Ammon's horn (tissue), 1 donor: Measurements from ENCODE around the gene SLC43A2.
A peak's percentile ranks its signal among the peaks of the same experiment; 100 is the strongest.
"Not testable (repeated sequence)": the region's sequence is repeated elsewhere in the genome, so short reads cannot be mapped to it uniquely, and the experiment has no call there.

Source experiments
- DNase-seq: peaks from one replicate; pipeline ENCODE4 v3.0.0-alpha.2; 2016; ENCODE audit warnings: low spot score

The SLC43A2 gene

DNA sequence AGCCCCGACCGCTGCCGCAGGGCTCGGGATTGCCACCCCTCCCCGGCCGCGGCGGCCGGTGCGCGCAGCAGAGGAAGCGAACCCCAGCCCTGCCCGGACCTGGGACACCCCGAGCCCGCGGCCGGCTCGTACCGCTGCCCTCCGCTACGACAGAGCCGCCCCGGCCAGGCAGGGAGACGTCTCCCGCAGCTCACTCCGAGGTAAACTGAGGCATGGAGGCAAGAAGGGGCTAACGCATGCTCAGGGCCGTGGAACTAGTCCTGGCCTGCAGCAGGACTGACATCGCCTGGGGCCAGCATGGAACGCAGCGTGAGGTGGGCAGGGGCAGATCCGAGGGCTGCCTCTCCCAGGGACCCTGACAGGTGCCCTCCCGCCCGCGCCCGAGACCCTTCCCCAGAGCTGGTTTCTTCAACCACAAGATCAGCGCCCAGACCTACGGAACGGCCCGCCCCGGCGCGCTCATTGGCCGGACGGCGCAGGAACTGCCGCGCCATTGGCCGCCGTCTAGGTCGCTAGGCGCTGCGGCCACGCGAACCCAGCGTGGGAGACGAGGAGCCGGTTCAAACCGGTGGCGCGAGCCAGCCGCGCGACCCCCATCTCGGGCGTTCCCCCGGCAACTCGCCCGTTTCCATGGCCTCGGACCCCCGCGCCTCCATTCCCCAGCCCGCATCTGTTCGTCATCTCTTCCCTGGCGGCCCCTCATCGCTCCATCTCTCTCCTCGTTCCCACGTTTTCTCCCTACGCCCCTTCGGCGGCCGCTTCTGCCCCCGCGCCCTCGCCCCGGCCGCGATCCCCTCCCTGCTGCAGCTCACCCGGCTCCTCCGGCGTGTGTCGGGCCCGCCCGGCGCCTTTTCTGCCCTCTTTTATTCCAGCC is at the start of gene SLC43A2:
SLC43A2 (minus strand) TSS at position 853 of the 874 bp plus-strand sequence. CDS start 960 bp downstream, outside the sequence.
- peak; percentile 94 for DNase-seq

DNA sequence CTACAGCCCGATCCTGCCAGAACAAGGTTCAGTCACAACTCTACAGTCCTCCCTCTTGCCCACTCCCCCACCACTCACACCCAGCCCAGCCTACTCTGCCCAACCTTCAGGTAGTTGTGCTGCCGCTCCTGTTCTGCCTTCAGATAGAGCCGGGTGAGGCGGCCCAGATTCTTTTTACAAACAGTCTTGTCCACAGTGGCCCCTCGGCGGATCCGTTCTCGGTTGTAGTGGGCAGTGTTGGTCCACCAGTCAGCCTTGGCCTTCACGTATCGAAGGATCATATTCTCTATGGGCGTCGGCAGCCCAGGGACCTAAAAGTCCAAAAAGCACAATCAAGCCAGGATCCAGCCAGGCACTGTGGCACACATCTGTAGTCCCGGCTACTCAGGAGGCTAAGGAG is 47.8 kb upstream of the SLC43A2 start:
- no peak for DNase-seq

- DNase-seq, result no peak
These were observed 44.6 kb upstream of the SLC43A2 start for GRCh38 chr17:1673041-1673785.

GRCh38 chr17:1663934-1664333 is 35.3 kb upstream of the SLC43A2 start:
- DNase-seq, result not testable (repeated sequence)

GRCh38 chr17:1661045-1661444 is 32.4 kb upstream of the SLC43A2 start:
- no peak for DNase-seq

- DNase-seq, result no peak
These were observed 29.5 kb upstream of the SLC43A2 start for GRCh38 chr17:1658100-1658499.

DNA sequence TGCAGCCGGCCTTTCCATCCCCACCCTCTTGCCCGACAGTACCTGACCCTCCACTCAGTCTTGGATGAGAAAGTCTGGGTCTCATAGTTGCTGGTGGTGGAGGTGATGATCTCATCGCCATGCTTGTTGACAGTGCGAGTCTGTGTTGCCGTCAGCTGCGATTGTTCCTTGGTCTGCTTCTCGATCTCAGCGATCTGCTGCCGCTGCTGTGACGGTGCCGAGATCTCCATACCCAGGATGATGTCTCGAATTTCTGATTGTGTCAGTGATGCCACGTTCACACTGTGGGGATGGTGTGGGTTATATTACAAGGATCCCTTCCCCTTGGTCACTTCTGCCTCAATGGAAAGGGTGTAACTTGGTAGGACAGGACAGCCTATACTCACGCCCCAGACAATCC is 25.1 kb upstream of the SLC43A2 start:
- no peak for DNase-seq

- DNase-seq, result not testable (repeated sequence)
These were observed 24.2 kb upstream of the SLC43A2 start for GRCh38 chr17:1652794-1653193.

- DNase-seq, result no peak
These were observed 22.9 kb upstream of the SLC43A2 start for GRCh38 chr17:1651559-1651844.

DNA sequence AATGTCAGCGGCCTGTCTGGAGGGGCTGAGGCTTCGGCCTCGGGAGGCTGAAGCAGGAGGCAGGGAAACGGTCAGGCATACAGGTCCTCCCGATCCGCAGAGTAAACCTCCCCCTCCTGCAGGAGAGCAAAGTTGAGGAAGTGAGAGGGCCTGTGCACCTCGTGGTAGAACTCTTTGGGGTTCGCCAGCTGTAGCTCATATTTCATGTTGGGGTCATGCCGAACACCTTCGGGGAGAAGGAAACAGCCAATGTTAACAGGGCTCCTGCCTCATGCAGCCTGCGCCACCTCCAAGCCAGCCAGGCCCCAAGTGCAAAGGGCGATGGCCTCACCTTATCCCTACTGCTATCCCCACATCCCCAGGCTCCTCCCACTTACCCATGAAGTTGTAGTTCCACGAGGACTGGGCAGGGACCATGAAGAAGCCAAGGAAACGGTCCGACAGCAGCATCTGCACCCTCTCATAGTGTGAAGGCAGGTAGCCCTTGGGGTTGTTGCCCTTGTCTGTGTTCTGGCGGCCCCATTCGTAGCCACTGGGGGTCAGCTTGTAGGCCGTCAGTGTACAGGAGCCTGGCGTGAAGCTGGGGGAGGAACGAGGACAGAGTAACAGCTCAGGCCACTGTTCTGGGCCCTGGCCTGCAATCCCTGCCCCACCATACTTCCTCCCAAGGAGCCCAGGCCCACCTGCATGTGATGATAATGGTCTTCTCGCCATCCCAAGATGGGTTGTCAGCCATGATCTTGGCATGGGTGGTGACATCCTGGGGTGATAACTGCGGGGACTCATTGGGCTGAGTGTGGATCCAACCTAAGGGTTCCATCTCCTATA is 22.3 kb upstream of the SLC43A2 start:
- no peak for DNase-seq

DNA sequence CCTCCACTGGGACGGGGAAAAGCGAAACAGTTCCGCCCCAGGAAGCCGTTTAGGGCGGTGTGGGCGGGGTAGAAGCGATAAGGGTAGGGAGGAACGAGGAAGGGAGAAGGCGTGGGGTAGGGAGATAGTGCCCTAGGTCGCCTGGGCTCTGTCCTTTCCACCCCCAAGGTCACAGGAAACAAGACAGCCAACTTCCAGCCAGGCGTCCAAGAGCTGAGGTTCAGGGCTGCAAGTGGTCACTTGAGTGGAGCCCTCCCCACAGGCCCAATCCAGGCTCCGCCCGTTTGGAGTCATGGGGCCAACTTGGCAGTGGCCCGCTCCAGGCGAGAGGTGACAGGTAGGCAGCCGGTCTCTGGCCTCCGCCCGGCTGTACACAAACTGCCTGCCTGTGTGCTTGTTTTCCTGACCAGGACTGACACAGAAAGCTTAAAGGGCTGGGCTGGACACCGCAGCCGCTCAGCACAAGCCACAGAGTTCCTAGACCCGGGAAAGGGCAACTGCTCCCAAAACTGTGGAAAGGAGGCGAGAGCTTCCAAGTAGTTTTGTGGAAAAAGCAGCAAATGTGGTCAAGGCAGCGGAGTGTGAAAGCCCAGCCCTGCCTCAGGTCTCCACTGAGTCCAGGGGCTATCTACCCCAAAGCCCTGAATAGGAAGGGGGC is 21.3 kb upstream of the SLC43A2 start, which contains the start of gene RILP:
RILP (minus strand) TSS at position 23 of the 658 bp plus-strand sequence. CDS start 62 bp downstream, outside the sequence.
- peak; percentile 50 for DNase-seq

GRCh38 chr17:1648963-1649843 is 20.6 kb upstream of the SLC43A2 start:
- peak; percentile 97 for DNase-seq

DNA sequence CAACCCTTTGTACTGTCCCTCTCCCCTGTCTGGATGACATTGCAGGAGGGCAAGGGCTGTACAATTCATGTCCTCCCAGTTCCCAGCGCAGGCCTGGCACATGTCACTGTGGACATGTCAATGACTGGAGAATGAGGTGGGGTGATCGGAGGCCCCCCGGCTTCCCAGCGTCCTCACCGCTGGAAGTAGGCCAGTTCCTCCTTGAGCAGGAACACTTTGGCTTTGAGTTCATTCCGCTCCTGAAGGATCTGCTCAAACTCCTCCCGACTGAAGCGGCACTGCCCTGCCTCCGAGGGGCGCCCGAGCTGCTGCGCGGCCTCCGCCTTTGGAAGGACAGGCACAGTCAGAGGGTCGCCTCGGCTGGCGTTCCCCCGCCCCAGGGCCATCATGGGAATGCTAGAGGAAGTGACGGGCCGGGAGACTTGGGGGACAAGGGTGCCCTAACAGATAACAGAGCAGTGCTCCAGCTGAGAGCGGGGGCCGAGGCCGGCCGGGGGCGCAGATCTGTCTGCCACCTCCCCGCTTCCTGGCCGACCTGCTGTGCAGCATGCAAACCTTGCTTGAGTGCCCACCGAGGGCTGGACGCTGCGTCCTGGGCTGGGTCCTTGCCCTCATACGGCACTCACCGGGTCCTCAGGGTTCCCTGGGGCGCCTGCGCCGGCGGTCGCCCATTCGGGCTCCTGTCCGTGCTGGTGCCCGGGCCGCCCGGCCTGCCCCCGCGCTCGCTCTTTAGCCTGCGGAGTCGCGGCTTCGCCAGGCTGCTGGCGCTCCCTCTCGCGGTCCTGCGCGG is 19.7 kb upstream of the SLC43A2 start:
- DNase-seq, result peak; percentile 54

- DNase-seq, result no peak
These were observed 19.2 kb upstream of the SLC43A2 start for GRCh38 chr17:1647802-1648171.

DNA sequence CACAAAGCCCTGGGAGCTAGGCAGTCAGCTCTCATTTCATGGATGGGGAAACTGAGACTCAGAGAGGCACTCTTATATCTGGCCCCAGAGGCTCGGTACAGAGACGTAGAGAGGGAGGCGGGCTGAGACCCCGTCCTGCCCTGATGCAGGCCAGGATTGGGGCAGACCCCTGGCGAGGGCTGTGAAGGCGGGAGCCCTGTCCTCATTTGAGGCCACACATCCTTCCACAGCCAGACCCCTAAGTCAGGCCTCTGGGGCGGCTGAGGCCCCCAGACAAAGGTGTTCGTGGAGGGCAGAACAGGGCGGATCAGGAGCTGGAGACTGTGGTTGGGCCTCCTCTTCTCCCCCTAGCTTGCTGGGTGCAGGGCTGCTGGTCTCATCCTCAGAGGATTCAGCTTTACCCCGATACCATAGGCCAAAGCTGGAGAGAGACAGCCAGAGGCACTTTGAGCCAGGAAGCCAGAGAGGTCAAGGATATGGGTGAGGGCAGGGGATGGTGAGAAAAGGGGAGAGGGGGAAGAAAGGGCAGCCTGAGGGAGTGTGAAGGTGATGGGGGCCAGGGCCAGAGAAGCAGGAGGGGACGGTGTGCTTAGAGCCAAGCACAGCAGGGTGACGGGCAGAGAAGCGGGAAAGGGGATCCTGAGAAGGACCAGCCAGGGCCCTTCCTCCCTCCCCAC is 17.7 kb upstream of the SLC43A2 start:
- DNase-seq, result no peak

GRCh38 chr17:1645207-1646171 is 16.9 kb upstream of the SLC43A2 start, which contains the start of gene SCARF1:
Gene SCARF1 (minus strand): TSS chr17:1645732. CDS start chr17:1645697, 35 bp downstream.
- peak; percentile 47 for DNase-seq

GRCh38 chr17:1644493-1645206 is 16.0 kb upstream of the SLC43A2 start:
- DNase-seq, result no peak
